Measurements from ENCODE around the gene ZCCHC14.
"Not testable (repeated sequence)": the region's sequence is repeated elsewhere in the genome, so short reads cannot be mapped to it uniquely, and the experiment has no call there.

- TF ChIP-seq EZH2 (IDR thresholded peaks at IDR 0.05; ENCODE audit: borderline replicate concordance); CTCF (IDR thresholded peaks at IDR 0.05; ENCODE audit: poor library complexity): not testable (repeated sequence)
Measured at GRCh38 chr16:87362828-87363559, 129.8 kb downstream of the ZCCHC14 start.

All from hepatocyte (in vitro differentiated cells).